Measurements from ENCODE around the gene MOG.
"Not testable (repeated sequence)": the region's sequence is repeated elsewhere in the genome, so short reads cannot be mapped to it uniquely, and the experiment has no call there.

GRCh38 chr6:29661502-29662141 lies 4.7 kb downstream of the MOG start:
- TF ChIP-seq CTCF (IDR thresholded peaks at IDR 0.05; ENCODE audit: low read depth, low read length, poor library complexity, severe bottlenecking); EZH2phosphoT487 (IDR thresholded peaks at IDR 0.05; ENCODE audit: borderline replicate concordance, low read length): not testable (repeated sequence)
